Measurements from ENCODE around the gene SHISAL2B.

GRCh38 chr5:64688391-64688790 is 1.9 kb upstream of the SHISAL2B start:
- TF ChIP-seq CTCF (conservative IDR thresholded peaks at IDR 0.05) (no peak), EZH2 (IDR thresholded peaks at IDR 0.05; ENCODE audit: low read depth) (no peak)

Measured in PC-9 (cell line).